Measurements from ENCODE around the gene AVPR1B.
"Not testable (repeated sequence)": the region's sequence is repeated elsewhere in the genome, so short reads cannot be mapped to it uniquely, and the experiment has no call there.

Gene AVPR1B

GRCh38 chr1:206064001-206064400, 53.2 kb downstream of the AVPR1B start:
- H3K4me1 ChIP-seq (ENCODE audit: control insufficient read depth, insufficient read depth, low read length); DNase-seq (ENCODE audit: low read depth); H3K9me3 ChIP-seq (ENCODE audit: control insufficient read depth, low read length): not testable (repeated sequence)

GRCh38 chr1:206062464-206062863, 54.7 kb downstream of the AVPR1B start:
- H3K36me3 ChIP-seq (ENCODE audit: control insufficient read depth, insufficient read depth, low read length, severe bottlenecking) = no peaks in the 10 kb centered on the region
- H3K9me3 ChIP-seq (ENCODE audit: control insufficient read depth, low read length) = peaks cover 6% of the 10 kb centered on the region
- no peak overlapping the region for H3K9ac ChIP-seq (ENCODE audit: low read length)
- H3K27me3 ChIP-seq (replicated peaks; ENCODE audit: control insufficient read depth, insufficient read depth, low read length) = peaks cover 25% of the 10 kb centered on the region
- H3K4me3 ChIP-seq (ENCODE audit: low read length) = no peak overlapping the region
- H3K4me1 ChIP-seq (ENCODE audit: control insufficient read depth, insufficient read depth, low read length) = peaks cover 3% of the 10 kb centered on the region
- DNase-seq (ENCODE audit: low read depth) = no peak

More at GRCh38 chr1:206064001-206064400, 53.2 kb downstream of the AVPR1B start:
- H3K36me3 ChIP-seq (ENCODE audit: control insufficient read depth, insufficient read depth, low read length, severe bottlenecking); H3K9ac ChIP-seq (ENCODE audit: low read length); H3K4me3 ChIP-seq (ENCODE audit: low read length): not testable (repeated sequence)
- peaks cover 33% of the 10 kb centered on the region for H3K27me3 ChIP-seq (replicated peaks; ENCODE audit: control insufficient read depth, insufficient read depth, low read length)

DNA sequence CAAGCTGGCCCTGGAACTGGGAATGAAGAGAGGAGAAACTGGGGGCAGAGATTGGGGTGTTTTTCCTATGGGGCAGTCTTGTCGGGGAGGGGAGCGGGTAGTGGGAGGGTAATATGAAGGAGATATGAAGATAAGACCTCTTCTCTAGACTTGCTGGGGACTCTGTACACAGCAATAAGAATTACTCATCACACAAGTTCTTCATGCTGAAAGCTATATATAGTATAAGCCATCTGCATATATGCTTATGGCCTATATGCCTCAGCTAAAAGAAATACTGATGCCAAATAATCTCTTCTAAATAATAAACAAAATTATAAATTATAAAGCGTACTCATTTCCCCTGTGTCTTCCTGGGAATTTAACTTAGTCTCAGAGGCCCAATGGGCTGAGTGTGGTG, 56.3 kb downstream of the AVPR1B start:
- H3K36me3 ChIP-seq (ENCODE audit: control insufficient read depth, insufficient read depth, low read length, severe bottlenecking) = no peaks in the 10 kb centered on the region
- H3K4me3 ChIP-seq (ENCODE audit: low read length) = no peak overlapping the region
- H3K9ac ChIP-seq (ENCODE audit: low read length) = no peak overlapping the region
- no peak for DNase-seq (ENCODE audit: low read depth)
- H3K9me3 ChIP-seq (ENCODE audit: control insufficient read depth, low read length) = peaks cover 6% of the 10 kb centered on the region
- no peaks in the 10 kb centered on the region for H3K4me1 ChIP-seq (ENCODE audit: control insufficient read depth, insufficient read depth, low read length)
- peaks cover 25% of the 10 kb centered on the region for H3K27me3 ChIP-seq (replicated peaks; ENCODE audit: control insufficient read depth, insufficient read depth, low read length)
